Transverse colon (tissue), 3 donors: ENCODE data around the gene PTTG2.

Source experiments
- EP300 ChIP-seq: sonication (generic); formaldehyde crosslinking; IDR thresholded peaks from one replicate; pipeline ENCODE4 v1.6.1; 2017; ENCODE audit warnings: antibody characterized with exemption, low read depth
- POLR2A ChIP-seq: fragments of 450-650 bp; IDR thresholded peaks from one replicate; pipeline ENCODE4 v1.6.1; 2016; ENCODE audit warnings: antibody characterized with exemption, mild to moderate bottlenecking, moderate library complexity
- TF ChIP-seq, protein P1 (sequence below), 5 experiments: fragments of 200-600 bp in 3 of 5; fragments of 450-650 bp in 2 of 5; sonication (generic) in 3 of 5; IDR thresholded peaks; 1 replicate in 2 of 5; 2 replicates in 3 of 5; pipeline ENCODE4 v1.5.1; 2016 to 2017; ENCODE audit warnings: antibody characterized with exemption in 5 of 5, inconsistent platforms in 3 of 5, mild to moderate bottlenecking in 2 of 5, moderate library complexity in 1 of 5

DNA sequence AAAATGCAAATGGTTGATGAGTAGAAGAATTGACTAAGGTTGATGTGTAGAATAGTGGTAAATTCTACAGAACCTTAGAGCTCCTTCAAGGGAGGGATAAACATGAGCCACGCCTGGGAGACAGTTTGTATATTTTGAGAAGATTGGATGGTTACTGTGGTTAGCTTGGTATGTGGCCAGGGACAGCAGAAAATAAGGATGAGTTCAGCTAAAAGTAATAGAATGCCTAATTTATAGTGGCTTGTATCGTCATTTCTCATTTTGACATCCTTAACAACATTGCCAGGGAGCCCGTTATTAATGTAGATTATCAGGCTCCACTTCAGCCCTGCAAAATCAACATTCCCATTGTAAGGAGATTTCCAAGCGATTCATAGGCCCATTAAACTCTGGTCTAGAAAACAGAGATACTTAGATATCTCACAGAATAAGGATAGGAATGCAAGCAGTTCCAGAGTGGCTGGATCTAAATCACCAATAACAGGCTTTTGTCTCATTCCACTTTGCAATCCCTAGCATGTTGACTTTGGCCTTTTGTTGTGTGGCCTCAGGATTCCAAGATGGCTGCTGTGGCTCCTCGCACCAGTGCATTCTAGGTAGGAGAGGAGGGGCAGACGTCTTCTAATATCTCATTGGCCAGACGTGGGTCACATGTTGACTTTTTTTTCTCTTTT lies 6.4 kb upstream of the PTTG2 start:
- TF ChIP-seq EP300 = no peak
- TF ChIP-seq, protein P1, sequence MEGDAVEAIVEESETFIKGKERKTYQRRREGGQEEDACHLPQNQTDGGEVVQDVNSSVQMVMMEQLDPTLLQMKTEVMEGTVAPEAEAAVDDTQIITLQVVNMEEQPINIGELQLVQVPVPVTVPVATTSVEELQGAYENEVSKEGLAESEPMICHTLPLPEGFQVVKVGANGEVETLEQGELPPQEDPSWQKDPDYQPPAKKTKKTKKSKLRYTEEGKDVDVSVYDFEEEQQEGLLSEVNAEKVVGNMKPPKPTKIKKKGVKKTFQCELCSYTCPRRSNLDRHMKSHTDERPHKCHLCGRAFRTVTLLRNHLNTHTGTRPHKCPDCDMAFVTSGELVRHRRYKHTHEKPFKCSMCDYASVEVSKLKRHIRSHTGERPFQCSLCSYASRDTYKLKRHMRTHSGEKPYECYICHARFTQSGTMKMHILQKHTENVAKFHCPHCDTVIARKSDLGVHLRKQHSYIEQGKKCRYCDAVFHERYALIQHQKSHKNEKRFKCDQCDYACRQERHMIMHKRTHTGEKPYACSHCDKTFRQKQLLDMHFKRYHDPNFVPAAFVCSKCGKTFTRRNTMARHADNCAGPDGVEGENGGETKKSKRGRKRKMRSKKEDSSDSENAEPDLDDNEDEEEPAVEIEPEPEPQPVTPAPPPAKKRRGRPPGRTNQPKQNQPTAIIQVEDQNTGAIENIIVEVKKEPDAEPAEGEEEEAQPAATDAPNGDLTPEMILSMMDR (IDR thresholded peaks at IDR 0.05) = no peak
- no peak for TF ChIP-seq POLR2A
